ENCODE results near the gene RAB3GAP2.

DNA sequence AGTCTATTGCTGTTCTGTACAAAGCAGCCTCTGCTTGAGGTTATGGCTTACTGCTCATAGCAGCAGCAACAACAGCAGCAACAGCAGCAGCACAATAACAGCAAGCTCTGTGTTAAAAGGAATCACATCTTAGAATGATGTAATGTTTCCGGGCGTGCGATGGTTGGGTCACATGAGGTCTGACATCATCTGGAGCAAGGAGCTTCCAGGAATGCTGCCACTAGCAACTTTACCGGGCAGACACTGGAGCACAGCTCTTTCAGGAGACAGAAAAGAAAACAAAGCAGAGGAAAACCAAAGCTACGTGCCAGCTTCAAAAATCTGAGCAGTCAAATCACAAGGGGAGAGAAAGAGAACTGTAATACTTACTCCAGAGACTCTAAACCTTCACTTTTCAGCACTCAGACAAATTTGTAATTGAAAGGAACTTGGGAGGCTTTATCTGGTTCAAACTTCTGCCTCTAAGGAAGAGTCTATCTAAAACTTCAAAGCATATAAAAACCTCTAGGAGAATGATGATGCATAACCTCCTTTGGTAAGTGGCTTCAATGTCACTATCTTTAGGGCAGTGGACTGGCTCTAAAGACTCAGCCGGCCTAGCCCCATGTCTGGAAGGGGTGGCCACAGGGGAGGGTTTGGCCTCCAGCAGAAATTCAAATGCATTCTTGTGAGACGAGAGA is 28.3 kb upstream of the RAB3GAP2 start:
- TF ChIP-seq, protein P1, sequence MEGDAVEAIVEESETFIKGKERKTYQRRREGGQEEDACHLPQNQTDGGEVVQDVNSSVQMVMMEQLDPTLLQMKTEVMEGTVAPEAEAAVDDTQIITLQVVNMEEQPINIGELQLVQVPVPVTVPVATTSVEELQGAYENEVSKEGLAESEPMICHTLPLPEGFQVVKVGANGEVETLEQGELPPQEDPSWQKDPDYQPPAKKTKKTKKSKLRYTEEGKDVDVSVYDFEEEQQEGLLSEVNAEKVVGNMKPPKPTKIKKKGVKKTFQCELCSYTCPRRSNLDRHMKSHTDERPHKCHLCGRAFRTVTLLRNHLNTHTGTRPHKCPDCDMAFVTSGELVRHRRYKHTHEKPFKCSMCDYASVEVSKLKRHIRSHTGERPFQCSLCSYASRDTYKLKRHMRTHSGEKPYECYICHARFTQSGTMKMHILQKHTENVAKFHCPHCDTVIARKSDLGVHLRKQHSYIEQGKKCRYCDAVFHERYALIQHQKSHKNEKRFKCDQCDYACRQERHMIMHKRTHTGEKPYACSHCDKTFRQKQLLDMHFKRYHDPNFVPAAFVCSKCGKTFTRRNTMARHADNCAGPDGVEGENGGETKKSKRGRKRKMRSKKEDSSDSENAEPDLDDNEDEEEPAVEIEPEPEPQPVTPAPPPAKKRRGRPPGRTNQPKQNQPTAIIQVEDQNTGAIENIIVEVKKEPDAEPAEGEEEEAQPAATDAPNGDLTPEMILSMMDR (IDR thresholded peaks at IDR 0.05): no peak
- TF ChIP-seq SMAD4 (CRISPR knock-in tag; IDR thresholded peaks at IDR 0.05) (no peak), GTF2I (CRISPR knock-in tag; conservative IDR thresholded peaks at IDR 0.05) (no peak)
- TF ChIP-seq, protein P2, sequence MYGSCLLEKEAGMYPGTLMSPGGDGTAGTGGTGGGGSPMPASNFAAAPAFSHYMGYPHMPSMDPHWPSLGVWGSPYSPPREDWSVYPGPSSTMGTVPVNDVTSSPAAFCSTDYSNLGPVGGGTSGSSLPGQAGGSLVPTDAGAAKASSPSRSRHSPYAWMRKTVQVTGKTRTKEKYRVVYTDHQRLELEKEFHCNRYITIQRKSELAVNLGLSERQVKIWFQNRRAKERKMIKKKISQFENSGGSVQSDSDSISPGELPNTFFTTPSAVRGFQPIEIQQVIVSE (CRISPR knock-in tag; IDR thresholded peaks at IDR 0.05; ENCODE audit: borderline replicate concordance): no peak
